HepG2 (cell line): ENCODE results near the gene SPIRE1.

Source experiments
- ASH2L ChIP-seq: fragments of 300-600, 200-600 bp; sonication (generic); IDR thresholded peaks from 2 replicates; pipeline ENCODE4 v1.7.0; 2017; ENCODE audit warnings: low read depth, mild to moderate bottlenecking, moderate library complexity, mixed read lengths, low read length; ENCODE audit not compliant: insufficient read length
- DPF2 ChIP-seq: sonication (generic); formaldehyde crosslinking; IDR thresholded peaks from 2 replicates; pipeline ENCODE4 v1.4.0; 2020; ENCODE audit warnings: mild to moderate bottlenecking, low read depth, missing genetic modification reagents, borderline replicate concordance
- EP300 ChIP-seq, 3 experiments: sonication (generic) in 1 of 3; formaldehyde crosslinking in 1 of 3; IDR thresholded peaks; 2 replicates each; pipeline versions ENCODE4 v1.5.1 to v1.6.1; 2011 to 2020; ENCODE audit warnings: low read depth in 2 of 3, low read length in 2 of 3, borderline replicate concordance in 1 of 3, improper control_type of control experiment in 1 of 3, mild to moderate bottlenecking in 1 of 3, missing genetic modification reagents in 1 of 3, moderate library complexity in 1 of 3
- FOXP1 ChIP-seq, 2 experiments: fragments of 450-650 bp in 1 of 2; IDR thresholded peaks; 2 replicates each; pipeline ENCODE4 v1.6.1; 2017 to 2018; ENCODE audit warnings: antibody characterized with exemption in 1 of 2
- NBN ChIP-seq: fragments of 450-650 bp; conservative IDR thresholded peaks from 2 replicates; pipeline ENCODE4 v1.6.1; 2017
- SIX1 ChIP-seq: sonication (generic); formaldehyde crosslinking; IDR thresholded peaks from 2 replicates; pipeline ENCODE4 v1.4.0; 2020; ENCODE audit warnings: missing genetic modification reagents, borderline replicate concordance
- SRF ChIP-seq: IDR thresholded peaks from 2 replicates; pipeline ENCODE4 v1.6.1; 2011; ENCODE audit warnings: mild to moderate bottlenecking, low read depth, low read length, moderate library complexity
- ZBTB1 ChIP-seq: sonication (generic); formaldehyde crosslinking; IDR thresholded peaks from 2 replicates; pipeline ENCODE4 v1.4.0; 2020; ENCODE audit warnings: missing genetic modification reagents, borderline replicate concordance
- ZNF205 ChIP-seq: IDR thresholded peaks from 2 replicates; pipeline ENCODE4 v1.6.1; 2018; ENCODE audit warnings: missing biosample characterization, missing genetic modification reagents
- ZNF317 ChIP-seq: sonication (generic); formaldehyde crosslinking; IDR thresholded peaks from 2 replicates; pipeline ENCODE4 v1.5.0; 2020; ENCODE audit warnings: mild to moderate bottlenecking, missing genetic modification reagents
- TF ChIP-seq, protein P1 (sequence below): sonication (generic); formaldehyde crosslinking; IDR thresholded peaks from 2 replicates; pipeline ENCODE4 v1.5.0; 2020; ENCODE audit warnings: missing genetic modification reagents, mild to moderate bottlenecking, borderline replicate concordance
- TF ChIP-seq, protein P2 (sequence below): IDR thresholded peaks from 2 replicates; pipeline ENCODE4 v1.6.1; 2016; ENCODE audit warnings: missing compliant biosample characterization, missing genetic modification reagents, borderline replicate concordance
- TF ChIP-seq, protein P3 (sequence below): sonication (generic); formaldehyde crosslinking; IDR thresholded peaks from 2 replicates; pipeline ENCODE4 v1.5.0; 2020; ENCODE audit warnings: mild to moderate bottlenecking, missing genetic modification reagents, moderate library complexity
- TF ChIP-seq, protein P4 (sequence below): sonication (generic); formaldehyde crosslinking; IDR thresholded peaks from 2 replicates; pipeline ENCODE4 v1.5.0; 2020; ENCODE audit warnings: mild to moderate bottlenecking, missing genetic modification reagents, borderline replicate concordance

DNA sequence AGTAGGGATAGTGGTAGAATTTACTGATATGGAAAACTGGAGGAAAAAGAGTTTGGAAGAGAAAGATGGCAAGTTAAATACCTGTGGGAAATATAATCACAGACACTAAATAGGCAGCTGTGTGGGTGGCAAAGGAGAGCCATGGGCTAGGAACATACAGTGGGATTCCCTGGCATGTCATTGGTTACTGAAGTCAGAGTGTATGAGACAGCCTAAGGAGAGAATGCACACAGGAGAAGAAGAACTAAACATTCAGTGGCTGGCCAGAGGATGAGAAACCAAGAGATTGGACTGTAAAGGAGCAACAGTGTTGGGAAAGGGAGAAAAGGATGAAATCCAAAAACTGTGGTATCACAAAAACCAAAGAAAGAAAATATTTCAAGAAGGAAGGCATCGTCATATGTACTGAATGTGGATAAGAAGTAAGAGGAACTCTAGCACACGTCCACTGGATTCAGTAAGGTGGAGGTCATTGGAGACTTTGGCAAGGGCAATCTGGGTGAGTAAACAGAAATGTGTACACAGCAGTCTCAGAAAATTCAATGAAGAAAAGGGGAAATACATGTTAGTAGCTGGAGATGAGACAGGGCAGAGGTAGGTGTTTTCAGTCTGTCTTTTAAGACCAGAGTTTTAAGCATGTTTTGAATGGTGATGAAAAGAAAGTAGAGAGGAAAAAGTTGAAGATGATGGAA, 83.3 kb downstream of the SPIRE1 start:
- TF ChIP-seq DPF2 (no peak), EP300 (IDR thresholded peaks at IDR 0.05; ENCODE audit: low read depth in 2 of 2, low read length in 2 of 2) (no peak; a peak in 1 of 4 replicates), EP300 (CRISPR knock-in tag; IDR thresholded peaks at IDR 0.05; ENCODE audit: borderline replicate concordance) (no peak), FOXP1 (IDR thresholded peaks at IDR 0.05) (no peak), FOXP1 (CRISPR knock-in tag; IDR thresholded peaks at IDR 0.05) (0 out of 2 replicates have a peak, but pooled peaks have one; percentile 46), ZNF317 (CRISPR knock-in tag) (no peak), NBN (no peak), ASH2L (no peak), SRF (no peak), ZNF205 (CRISPR knock-in tag) (no peak), SIX1 (CRISPR knock-in tag) (no peak), ZBTB1 (CRISPR knock-in tag) (no peak)
- TF ChIP-seq, protein P1, sequence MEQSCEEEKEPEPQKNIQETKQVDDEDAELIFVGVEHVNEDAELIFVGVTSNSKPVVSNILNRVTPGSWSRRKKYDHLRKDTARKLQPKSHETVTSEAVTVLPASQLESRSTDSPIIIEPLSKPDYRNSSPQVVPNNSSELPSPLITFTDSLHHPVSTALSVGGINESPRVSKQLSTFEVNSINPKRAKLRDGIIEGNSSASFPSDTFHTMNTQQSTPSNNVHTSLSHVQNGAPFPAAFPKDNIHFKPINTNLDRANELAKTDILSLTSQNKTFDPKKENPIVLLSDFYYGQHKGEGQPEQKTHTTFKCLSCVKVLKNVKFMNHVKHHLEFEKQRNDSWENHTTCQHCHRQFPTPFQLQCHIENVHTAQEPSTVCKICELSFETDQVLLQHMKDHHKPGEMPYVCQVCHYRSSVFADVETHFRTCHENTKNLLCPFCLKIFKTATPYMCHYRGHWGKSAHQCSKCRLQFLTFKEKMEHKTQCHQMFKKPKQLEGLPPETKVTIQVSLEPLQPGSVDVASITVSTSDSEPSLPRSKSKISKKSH (CRISPR knock-in tag), result no peak
- TF ChIP-seq, protein P2, sequence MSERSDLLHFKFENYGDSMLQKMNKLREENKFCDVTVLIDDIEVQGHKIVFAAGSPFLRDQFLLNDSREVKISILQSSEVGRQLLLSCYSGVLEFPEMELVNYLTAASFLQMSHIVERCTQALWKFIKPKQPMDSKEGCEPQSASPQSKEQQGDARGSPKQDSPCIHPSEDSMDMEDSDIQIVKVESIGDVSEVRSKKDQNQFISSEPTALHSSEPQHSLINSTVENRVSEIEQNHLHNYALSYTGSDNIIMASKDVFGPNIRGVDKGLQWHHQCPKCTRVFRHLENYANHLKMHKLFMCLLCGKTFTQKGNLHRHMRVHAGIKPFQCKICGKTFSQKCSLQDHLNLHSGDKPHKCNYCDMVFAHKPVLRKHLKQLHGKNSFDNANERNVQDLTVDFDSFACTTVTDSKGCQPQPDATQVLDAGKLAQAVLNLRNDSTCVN (CRISPR knock-in tag), result no peak
- TF ChIP-seq, protein P3, sequence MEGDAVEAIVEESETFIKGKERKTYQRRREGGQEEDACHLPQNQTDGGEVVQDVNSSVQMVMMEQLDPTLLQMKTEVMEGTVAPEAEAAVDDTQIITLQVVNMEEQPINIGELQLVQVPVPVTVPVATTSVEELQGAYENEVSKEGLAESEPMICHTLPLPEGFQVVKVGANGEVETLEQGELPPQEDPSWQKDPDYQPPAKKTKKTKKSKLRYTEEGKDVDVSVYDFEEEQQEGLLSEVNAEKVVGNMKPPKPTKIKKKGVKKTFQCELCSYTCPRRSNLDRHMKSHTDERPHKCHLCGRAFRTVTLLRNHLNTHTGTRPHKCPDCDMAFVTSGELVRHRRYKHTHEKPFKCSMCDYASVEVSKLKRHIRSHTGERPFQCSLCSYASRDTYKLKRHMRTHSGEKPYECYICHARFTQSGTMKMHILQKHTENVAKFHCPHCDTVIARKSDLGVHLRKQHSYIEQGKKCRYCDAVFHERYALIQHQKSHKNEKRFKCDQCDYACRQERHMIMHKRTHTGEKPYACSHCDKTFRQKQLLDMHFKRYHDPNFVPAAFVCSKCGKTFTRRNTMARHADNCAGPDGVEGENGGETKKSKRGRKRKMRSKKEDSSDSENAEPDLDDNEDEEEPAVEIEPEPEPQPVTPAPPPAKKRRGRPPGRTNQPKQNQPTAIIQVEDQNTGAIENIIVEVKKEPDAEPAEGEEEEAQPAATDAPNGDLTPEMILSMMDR, result no peak
- TF ChIP-seq, protein P4, sequence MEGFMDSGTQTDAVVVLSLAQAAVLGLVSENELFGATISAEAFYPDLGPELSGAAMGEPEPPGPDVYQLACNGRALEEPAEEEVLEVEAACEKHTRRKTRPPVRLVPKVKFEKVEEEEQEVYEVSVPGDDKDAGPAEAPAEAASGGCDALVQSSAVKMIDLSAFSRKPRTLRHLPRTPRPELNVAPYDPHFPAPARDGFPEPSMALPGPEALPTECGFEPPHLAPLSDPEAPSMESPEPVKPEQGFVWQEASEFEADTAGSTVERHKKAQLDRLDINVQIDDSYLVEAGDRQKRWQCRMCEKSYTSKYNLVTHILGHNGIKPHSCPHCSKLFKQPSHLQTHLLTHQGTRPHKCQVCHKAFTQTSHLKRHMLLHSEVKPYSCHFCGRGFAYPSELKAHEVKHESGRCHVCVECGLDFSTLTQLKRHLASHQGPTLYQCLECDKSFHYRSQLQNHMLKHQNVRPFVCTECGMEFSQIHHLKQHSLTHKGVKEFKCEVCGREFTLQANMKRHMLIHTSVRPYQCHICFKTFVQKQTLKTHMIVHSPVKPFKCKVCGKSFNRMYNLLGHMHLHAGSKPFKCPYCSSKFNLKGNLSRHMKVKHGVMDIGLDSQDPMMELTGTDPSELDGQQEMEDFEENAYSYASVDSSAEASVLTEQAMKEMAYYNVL (CRISPR knock-in tag), result no peak
